Measurements from ENCODE around the gene C16orf86.
"Not testable (repeated sequence)": the region's sequence is repeated elsewhere in the genome, so short reads cannot be mapped to it uniquely, and the experiment has no call there.

The C16orf86 gene

GRCh38 chr16:67667817-67668494 lies 1.3 kb downstream of the C16orf86 start:
- DNase-seq, result peak; percentile 76

GRCh38 chr16:67668495-67669157 lies 2.0 kb downstream of the C16orf86 start:
- no peak for DNase-seq

DNA sequence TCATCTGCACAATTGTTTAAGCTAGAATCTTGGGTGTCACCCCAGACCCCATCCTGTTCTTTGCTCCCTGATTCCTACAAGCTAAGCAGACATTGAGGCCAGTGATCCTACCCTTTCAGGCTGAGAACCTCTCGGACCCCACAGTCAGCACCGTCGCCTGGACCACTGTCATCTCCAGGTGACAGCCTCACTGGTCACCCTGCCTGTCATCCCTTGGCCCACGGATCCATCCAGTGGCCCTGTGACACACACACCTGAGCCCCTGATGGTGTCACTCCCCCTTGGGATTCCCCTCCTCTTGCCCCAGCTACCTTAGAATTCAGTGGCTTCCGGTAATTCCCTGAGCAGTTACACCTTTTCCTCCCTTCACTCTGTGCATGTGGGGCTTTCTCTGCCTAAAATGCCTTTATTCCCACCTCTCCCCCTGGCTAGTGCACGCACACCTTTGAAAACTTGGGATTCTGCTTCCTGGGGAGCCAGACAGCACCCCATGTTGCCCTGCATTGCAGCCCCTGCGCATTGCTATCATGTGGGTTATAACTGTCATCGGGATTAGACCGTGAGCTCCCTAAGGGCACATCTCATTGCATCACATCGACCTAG lies 3.0 kb downstream of the C16orf86 start:
- no peak for DNase-seq

GRCh38 chr16:67672306-67672705 lies 5.7 kb downstream of the C16orf86 start:
- no peak for DNase-seq

DNA sequence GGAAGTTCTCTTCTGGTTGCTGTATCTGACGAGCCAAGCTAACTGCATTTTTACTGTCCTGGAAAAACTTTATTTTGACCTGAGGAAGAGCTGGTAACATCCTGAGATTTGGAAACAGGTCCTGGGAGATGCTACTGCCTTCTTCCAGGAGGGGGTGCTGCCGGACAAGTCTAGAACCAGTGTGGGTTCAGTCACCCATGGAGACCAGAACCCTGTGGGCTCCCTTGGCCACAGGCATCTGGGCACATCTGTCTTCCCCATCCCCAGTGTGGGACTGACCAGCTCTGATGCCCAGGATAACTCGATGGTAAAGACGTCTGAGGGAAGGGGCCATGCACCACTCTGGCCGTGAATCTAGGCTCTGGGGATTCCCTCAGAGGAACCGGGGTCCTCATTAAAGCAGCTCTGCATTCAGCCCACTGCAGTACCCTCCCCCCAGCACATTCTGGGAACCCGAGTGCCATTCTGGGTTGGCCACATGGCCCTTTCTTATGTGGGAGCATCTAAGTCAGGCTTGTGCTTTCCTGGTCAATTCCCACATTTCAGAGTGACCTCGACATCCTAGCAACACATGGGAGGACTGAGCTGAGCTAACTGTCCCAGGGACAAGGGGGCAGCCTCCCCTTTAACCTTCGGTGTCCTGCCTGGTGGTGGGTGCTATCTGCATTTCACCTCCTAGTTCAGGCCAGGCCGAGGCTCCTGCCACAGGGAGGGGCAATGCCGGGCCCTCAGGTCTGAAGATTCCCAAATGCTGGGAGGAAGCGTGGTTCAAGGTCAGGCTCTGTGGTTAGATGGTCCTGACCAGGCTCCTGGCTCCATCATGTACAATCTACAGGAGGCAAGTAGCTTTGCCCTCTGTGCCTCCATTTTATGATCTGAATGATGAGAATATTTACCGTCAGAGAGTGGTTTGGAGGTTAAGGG lies 6.4 kb downstream of the C16orf86 start:
- peak; percentile 42 for DNase-seq

DNA sequence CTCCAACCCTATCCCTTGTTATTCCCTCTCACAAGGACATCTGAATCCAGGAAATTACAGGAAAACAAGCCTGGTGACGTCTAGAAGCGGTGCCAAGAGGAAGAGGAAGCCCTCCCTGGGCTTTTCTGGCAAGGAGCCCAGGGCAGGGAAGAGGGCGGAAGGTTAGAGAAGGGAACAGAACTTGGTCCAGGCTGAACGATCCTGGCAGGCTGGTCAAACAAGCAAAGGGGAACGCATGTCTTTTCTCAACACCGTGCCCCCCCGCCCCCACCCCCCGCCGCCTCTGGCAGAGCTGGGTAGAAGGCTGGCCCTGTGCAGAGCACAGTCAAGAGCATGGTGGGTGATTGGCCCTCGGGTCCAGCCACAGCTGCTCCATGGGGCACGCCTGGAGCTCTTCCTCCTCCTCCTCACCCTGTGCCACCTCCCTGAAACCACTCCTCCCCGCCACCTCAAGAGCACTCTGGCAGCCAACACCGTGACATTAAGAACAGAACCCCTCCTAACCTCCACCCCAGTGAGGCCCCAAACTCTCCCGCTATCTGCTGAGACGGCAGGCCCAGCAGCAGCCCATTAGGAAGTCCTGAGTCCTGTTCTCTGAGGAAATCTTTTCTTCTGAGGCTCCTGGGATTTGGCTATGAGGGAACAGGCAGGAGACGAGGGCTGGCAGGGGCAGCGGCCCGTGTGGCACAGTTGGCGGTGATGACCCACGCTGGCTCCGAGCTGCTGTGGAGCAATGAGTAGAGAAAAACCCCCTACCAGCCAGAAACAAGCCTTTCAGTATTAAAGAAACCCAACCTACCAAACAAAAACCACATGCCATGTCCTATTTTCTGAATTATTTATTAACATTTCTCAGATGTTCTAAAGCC lies 7.3 kb downstream of the C16orf86 start:
- no peak for DNase-seq

DNA sequence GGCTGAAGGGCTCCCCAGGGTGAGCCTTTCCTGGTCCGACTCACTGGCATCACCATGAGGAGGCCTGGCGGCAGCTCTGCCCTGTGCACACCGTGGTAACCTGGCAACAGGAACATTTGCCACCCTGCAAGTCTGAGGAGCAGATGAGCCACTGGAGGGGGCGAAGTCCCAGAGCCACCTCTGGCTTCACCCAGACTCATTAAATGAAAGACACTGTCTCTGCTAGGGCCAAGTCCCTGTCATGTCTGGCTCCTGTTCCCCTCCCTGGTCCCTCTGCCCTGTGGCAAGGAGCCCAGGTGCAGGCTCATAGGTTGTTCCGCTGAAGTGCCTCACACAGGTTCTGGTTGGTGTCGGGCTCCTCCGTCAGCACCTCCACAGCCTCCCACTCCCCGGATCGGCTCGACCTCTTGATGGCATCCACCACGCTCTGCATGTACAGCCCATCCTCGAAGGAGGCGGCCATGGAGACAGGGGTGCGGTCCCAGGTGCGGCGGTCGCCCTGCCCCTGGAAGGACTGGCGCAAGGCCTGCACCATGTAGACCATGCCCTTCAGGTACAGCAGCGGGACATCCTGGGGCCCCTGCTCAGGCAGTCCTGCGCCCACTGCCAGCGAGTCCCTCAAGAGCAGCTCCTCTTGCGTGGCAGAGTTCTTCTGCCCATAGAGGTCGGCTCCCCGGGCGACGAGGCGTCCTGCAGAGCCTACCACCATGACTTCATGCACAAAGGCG lies 8.4 kb downstream of the C16orf86 start:
- DNase-seq, result no peak

- DNase-seq, result no peak
Measured at GRCh38 chr16:67675579-67675935, 8.9 kb downstream of the C16orf86 start.

DNA sequence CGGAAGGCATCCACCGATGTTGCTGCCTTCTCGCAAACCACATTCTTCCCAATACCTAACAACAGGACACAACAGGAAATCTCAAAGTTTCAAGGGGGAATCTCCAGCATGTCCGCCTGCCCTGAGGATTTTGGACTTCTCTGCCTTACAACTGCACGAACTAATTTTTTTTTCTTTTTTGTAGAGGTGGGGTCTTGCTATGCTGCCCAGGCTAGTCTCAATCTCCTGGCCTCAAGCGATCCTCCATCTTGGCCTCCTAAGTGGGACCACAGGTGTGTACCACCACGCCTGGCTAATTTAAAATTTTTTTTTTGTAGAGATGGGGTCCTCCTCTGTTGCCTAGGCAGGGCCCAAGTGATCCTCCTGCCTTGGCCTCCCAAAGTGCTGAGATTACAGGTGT lies 9.4 kb downstream of the C16orf86 start:
- no peak for DNase-seq

- no peak for DNase-seq
Measured at GRCh38 chr16:67676516-67676915, 9.9 kb downstream of the C16orf86 start.

GRCh38 chr16:67676939-67677338 lies 10.3 kb downstream of the C16orf86 start:
- DNase-seq, result no peak

GRCh38 chr16:67677712-67678111 lies 11.1 kb downstream of the C16orf86 start:
- no peak for DNase-seq

DNA sequence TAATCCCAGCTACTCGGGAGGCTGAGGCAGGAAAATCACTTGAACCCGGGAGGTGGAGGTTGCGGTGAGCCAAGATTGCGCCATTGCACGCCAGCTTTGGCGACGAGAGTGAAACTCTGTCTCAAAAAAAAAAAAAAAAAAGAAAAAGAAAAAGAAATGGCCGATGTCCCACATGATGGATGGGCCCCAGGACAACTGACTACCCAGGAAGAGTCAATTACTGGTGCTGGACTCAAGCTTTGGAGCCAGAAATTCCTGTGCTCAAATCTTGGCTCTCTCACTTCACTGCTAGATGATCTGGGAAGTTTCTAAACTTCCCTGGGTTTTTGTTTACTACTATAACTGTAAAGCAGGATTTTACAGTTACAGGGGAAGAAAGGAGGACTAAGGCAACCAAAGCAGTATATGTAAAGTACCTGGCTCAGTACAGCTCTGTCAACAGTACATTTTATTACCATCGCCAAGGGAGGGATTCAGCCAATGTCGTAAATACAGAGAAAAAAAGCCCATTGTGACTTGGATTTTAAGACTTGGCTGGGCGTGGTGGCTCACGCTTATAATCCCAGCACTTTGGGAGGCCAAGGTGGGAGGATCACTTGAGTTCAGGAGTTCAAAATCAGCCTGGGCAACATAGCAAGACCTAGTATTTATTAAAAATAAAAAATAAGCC lies 11.9 kb downstream of the C16orf86 start:
- no peak for DNase-seq

- no peak for DNase-seq
Measured at GRCh38 chr16:67679935-67680897, 13.6 kb downstream of the C16orf86 start.

- DNase-seq, result no peak
Measured at GRCh38 chr16:67683767-67684166, 17.2 kb downstream of the C16orf86 start.

DNA sequence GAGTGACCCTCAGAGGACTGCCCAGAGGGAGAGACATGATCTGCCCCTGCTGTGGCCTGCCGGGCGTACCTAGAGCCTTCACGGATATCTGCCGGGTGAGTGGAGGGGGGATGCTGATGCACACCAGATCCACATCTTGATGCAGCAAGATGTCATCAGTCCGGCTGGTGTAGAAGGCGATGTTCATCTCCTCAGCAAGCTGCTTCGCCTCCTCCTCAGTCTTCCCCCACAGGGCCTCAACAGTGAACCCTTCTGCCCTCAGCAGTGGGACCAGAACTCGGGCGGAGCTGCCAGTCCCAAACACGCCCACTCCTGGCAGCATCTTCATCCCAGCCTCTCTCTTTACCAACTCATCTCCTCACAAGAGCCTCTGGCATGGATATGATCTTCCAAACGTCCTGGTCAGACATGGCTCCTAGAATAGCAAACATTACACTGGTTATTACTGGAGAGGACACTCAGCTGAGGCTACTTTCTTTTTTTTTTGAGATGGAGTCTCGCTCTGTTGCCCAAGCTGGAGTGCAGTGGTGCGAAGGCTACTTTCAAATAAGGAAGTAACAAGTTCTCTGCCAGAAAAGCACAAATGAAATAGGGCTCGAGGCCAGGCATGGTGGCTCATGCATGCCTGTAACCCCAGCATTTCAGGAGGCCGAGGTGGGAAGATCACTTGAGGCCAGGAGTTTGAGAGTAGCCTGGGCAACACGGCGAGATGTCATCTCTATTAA lies 18.9 kb downstream of the C16orf86 start:
- DNase-seq, result no peak

- not testable (repeated sequence) for DNase-seq
Measured at GRCh38 chr16:67693517-67694285, 27.1 kb downstream of the C16orf86 start.

GRCh38 chr16:67694611-67695010 lies 28.0 kb downstream of the C16orf86 start:
- DNase-seq, result no peak

Data from effector CD4-positive, alpha-beta T cell (primary cell).